Activated CD4-positive, CD25-positive, alpha-beta regulatory T cell (primary cell): ENCODE results near the gene EML3.

Experiments used
- DNase-seq, 4 experiments: peaks; one replicate each; lab custom pipeline; 2025; lab: John Stamatoyannopoulos, UW

Gene EML3

DNA sequence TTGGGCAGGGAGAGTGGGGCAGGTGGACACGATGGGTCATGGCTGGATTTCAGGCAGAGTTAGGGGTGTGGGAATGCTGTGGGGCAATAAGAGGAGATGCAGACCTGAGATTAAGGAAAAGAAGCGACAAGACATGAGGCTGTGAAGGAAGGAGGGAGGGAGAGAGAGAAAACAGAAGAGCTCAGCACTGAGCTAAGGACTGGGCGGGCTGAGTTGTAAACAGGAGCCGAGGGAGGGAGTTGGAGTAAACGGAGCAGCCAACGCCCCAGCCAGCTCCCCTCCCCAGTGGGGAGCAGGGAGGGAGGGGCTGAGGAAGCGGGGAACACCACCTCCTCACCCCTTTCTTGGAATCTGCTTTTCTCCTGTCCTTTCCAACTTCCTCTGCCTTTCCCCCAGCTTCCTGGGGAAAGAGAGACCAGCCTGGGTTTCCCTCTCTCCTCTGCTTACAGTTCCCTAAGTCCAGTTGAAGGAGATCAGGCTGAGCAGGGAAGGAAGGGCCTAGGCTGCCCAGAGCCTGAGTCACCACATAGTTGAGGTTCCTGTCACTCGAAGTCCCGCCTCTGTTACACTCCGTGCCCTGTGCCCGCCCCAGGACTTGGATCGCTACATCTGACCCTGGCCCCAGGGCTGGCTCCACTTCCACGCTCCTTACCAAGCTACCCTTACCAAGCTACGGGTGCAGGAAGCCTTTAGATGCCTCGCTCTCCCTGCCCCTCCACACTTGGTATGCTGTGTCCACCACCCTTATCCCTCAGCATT lies 59.3 kb downstream of the EML3 start:
- peak in 2 of 4 experiments; percentile 24 to 28 for DNase-seq

- DNase-seq = no peak
These were observed 60.0 kb downstream of the EML3 start for GRCh38 chr11:62552485-62553079.
